GM21723 (cell line): Measurements from ENCODE around the gene DEAF1.
"Not testable (repeated sequence)": the region's sequence is repeated elsewhere in the genome, so short reads cannot be mapped to it uniquely, and the experiment has no call there.

Source experiments
- ATAC-seq: cut with Tn5 transposase; IDR thresholded peaks from one replicate; pipeline ENCODE4 v1.9.1; 2021; ENCODE audit warnings: mild to moderate bottlenecking, moderate library complexity; ENCODE audit not compliant: unreplicated experiment

The DEAF1 gene

DNA sequence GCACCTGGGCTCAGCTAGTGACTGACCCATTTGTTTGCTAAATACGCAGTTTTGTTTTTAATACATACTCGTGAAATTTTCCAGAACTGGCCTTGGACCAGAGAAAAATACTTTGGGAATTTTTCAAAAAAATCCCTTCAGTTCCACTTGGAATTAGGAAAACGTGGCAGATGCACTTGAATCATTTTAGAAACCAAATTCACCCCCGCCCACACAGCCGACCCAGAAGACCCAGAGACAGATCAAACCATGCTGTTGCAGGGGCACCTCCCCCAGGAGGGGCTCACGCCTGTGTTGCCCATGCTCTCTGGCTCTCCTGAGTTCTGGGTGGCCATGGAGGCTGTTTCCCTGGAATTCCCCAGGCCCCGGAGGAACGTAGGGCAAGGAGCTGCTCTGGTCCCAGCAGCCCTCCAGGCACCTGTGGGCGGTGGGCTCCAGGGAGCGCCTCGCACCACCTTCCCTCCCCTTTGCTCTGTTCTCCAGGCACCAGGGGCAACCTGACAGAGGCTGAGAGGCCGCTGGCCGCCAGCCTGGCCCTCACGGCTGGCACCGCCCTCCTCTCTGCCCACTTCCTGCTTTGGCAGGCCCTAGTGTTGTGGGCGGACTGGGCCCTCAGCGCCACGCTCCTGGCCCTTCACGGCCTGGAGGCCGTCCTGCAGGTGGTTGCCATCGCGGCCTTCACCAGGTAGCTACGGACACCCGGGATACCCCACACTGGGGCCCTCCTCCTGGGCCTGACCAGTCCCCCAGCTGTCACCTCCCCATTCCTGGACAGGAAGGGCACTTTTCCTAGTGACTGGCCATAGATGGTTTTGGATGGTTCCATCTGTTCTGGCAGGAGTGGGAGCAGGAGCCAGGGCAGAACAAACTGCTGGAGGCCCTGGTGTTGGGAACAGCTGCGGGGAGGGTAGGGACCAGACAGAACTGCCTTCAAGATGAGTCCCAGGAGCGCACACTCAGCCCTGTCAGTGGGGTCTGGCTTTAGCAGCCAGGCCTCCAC, 7.7 kb upstream of the DEAF1 start:
- ATAC-seq = no peak

- no peak for ATAC-seq
These were observed 6.9 kb upstream of the DEAF1 start for GRCh38 chr11:701741-702461.

DNA sequence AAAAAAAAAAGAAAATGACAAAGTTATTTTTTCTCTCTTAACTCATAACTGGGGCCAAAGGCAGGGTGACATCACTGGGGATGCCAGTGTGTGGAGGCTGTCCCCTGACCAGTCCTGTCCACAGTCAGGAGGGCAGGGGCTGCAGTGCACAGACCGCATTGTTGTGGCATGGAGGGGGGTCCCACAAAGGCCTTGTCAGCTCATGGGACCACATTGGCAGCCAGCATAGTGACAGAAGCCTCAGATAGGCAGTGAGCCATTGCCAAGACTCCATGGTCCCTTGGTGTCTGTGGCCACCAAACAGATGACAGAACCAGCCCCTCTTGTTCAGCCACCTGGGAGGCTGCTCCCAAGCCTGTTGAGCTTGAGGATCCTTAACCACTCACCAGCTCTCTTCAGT, 4.7 kb upstream of the DEAF1 start:
- no peak for ATAC-seq

DNA sequence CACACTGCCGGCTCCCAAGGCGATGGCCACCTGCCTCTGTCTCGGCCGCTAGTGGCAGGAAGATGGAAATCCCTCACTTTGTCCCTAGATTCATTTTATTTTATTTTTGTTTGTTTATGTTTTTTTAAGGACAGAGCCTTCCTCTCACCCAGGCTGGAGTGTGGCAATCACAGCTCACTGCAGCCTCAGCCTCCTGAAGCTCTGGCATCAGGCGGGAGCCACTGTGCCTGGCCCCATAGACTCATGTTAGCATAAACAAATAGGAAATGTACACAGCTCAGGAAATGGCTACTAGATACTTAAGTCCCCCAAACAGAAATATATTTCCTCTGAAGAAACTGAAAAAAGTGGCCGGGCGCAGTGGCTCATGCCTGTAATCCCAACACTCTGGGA, 4.1 kb upstream of the DEAF1 start:
- no peak for ATAC-seq

- ATAC-seq = no peak
These were observed 3.6 kb upstream of the DEAF1 start for GRCh38 chr11:698493-699115.

DNA sequence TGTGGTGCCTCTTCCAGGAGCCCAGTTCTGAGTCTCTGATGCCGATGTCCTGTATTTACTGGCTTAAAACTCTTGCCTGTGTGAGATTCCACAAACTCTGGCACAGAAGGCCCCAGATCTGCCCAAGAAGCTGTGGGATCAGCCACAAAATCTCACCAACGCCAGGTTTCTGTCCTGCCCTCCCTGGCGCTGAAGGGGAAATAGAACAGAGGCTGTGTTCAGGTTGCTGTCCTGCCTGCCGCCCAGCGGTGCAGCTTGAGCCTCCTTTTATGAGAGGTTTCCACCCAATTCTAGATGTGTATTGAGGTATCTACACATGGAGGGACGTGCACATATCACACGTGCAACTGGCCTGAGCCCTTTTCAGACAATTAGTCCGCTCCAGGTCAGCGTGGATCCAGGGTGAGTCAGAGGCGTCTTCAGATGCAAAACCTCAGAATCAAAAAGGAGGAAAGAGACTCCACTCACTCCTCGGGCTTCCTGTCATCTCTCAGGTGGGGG, 2.8 kb upstream of the DEAF1 start:
- ATAC-seq = no peak

DNA sequence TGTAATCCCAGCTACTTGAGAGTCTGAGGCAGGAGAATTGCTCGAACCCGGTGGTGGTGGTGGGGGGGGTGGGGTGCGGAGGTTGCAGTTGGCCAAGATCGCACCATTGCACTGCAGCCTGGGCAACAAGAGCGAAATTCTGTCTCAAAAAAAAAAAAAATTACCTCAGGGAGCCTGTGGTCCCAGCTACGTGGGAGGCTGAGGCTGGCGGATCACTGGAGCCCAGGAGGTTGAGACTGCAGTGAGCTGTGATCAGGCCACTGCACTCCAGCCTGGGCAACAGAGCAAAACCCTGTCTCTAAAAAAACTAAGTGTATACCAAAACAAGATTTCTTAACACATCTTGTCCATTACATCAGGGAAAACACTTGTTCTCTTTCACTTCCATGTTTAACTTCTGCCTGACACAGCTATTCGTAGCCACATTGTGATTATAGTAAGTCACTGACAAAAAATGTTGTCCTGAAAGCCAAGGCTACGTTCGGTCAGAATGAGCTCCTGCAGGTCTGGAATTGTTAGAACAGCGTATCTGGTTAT, 2.0 kb upstream of the DEAF1 start:
- ATAC-seq = no peak

- peak; percentile 69 for ATAC-seq
These were observed 671 bp upstream of the DEAF1 start, which contains the start of gene TMEM80 for GRCh38 chr11:695538-696248. Gene TMEM80 (plus strand): TSS chr11:695816. CDS start chr11:695828, 12 bp downstream.

DNA sequence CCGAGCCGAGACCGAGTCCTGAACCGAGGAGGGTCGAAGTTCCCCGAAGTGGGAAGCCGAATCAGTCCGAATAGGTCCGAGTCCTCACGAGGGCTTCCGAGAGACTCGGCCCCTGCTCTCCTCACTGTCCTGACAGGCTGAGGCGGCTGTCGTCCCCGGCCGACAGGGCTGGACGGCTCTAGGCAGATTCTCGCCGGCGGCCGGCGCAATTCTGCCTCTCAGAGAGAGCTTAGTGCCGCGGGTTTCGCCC, 191 bp upstream of the DEAF1 start:
- no peak for ATAC-seq

DNA sequence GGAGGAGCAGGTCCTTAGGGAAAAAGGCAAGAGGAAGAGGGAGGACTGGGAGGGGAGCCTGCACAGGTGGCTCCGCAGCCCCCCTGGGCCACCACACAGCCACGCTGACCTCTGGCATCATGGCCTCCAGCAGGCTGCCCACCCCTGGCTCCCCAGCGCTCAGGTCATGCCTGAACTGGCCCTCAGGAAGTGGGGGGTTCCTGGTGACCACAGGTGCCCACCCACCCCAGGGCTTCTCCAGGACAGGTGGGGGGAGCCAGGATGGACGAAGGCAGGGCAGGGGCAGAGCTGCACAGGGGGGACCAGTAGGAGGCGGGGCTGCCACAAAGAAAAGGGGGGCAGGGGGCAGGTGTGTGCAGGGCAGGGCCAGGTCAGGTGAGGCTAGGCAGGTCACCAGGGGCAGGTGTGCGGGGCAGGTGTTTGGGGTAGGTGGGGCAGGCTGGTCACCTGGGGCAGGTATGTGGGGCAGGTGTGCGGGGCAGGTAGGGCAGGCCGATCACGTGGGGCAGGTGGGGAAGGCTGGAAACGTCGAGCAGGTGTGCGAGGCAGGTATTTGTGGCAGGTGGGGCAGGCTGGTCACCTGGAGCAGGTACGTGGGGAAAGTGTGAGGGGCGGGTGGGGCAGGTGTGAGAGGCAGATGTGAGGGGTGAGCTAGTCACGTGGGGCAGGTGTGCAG, 997 bp downstream of the DEAF1 start:
- no peak for ATAC-seq

DNA sequence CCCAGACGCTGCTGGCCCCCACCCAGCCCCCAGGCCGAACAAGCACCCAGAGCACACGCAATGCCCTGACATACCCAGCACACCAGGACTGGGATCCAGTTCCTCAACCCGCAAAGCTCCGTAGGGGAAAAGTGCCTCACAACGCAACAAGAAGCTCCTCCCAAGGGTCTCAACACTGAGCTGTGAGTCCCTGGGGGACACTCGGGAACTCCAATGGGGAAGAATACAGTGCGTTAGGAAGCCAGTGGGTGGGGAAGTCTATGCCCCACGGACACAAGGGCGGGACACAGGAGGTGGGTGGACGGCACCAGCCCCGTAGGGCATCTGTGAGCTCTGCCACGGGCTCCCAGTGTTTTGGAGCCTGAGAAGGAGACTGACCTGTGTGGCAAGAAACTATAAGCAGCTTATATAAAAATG, 1.6 kb downstream of the DEAF1 start:
- no peak for ATAC-seq

GRCh38 chr11:692824-693414, 2.1 kb downstream of the DEAF1 start:
- no peak for ATAC-seq

DNA sequence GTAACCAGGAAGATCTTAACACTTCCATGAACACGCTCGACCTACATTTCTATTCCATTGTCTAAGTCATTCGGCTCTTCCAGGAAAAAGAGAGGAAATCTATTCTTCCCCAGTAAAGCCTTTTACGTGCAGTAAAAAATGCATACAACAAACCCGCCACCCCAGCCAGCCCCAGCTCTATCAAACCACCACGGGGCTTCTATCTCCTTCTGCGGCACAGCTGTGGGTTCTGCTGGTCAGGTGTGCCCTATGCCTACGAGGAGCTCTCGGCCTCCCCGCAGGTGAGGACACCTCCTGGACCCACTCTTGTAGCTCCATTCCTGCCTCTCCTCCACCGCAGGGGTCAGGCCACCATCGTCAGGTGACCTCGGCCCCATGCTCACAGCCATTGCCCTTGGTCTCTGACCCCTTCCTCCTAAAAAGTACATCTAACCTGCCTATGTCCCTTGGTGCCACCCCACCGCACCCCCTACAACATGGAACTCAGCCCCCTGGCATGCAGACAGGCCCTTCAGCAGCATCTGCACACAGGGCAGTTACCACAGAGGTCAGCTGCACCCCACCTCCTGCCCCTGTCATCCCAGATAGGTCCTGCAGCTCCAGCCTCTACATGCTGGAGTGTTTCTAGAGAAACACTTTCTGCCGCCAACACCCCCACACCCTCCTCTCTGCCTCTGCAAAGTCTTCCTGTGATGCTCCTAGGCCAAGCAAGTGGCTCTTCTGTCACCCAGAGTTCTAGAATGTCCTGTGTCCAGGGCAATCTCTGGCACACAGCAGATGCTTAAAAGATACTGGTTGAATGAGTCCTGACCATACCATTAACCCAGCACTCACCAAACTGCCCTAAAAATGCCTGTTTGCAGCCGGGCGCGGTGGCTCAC, 3.1 kb downstream of the DEAF1 start:
- ATAC-seq = no peak

GRCh38 chr11:690738-691633, 4.0 kb downstream of the DEAF1 start:
- ATAC-seq = no peak

DNA sequence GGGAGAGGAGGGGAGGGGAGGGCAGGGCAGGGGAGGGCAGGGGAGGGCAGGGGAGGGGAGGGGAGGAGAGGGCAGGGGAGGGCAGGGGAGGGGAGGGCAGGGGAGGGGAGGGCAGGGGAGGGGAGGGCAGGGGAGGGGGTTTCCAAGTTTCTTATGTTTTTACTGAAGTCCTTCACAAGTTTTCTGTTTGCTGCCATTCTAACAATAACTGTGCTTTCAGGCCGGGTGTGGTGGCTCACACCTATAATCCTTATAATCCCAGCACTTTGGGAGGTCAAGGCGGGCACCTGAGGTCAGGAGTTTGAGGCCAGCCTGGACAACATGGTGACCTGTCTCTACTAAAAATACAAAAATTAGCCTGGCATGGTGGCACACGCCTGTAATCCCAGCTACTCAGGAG, 4.8 kb downstream of the DEAF1 start:
- not testable (repeated sequence) for ATAC-seq

DNA sequence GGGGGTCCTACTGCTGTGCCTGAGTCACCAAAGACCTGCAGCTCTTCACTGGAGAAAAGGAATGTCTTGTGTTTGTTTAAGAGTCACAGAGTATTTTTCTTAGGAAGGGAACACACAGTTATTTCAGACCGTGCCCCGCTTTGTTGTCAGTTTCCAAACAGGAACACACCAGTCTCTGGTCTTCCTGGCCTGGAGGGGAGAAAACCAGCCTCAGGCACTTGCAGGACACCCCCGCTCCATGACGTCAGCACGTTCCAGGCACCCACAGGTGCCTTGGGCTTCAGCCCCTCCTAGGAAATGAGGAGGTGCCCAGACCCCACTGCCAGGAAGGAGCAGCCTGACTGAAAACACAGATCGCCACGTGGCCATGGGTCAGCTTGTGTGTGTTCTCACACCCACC, 5.4 kb downstream of the DEAF1 start:
- ATAC-seq = no peak

GRCh38 chr11:688681-689080, 6.3 kb downstream of the DEAF1 start:
- ATAC-seq = no peak

DNA sequence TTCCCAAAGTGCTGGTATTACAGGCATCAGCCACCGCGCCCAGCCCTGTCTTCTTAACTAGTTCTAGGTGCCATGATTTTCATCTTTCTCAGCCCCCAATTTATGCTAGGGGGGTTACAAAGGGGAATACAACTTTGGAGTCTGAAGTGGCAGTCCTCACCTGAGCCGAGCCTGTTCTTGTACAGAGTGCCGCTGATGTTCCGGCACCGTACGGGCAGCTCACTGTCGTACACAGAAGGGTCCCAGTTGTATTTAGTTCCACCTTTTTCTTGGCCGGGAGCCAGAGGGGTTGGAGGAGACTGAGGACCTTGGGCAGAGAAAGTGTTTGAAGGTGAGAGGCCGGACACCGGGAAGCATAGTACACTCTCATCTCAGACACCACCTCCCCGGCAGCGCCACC, 7.3 kb downstream of the DEAF1 start:
- no peak for ATAC-seq
